Keratinocyte (primary cell): ENCODE results near the gene DYNLRB2. TPM values are rescaled to one million over a fixed set of nuclear protein-coding genes. Genes with fewer than 3 reads are reported as not detected.

Experiments
- DNase-seq: peaks from one replicate; pipeline ENCODE4 v3.0.0-alpha.2; 2011; ENCODE audit warnings: low read depth, missing footprints, low spot score
- FAIRE-seq: peaks from 2 replicates; lab custom pipeline; 2011; peaks lifted over from hg19 to GRCh38; lab: Jason Lieb, UNC
- H2AFZ ChIP-seq: 2 replicates; pipeline ENCODE4 v1.6.0; 2012; ENCODE audit warnings: low read length, control low read depth, inconsistent platforms; ENCODE audit not compliant: control insufficient read depth
- H3K27ac ChIP-seq: 2 replicates; pipeline ENCODE4 v1.5.1; 2011; ENCODE audit warnings: low read length; ENCODE audit not compliant: control insufficient read depth, insufficient read depth
- H3K27me3 ChIP-seq: 3 replicates; pipeline ENCODE4 v1.6.0; 2011; ENCODE audit warnings: low read length; ENCODE audit not compliant: control insufficient read depth, insufficient read depth; ENCODE audit errors: extremely low read depth
- H3K36me3 ChIP-seq, 2 experiments: 2 replicates in 1 of 2; 3 replicates in 1 of 2; pipeline ENCODE4 v1.5.1; 2011; ENCODE audit warnings: low read length in 2 of 2, mild to moderate bottlenecking in 1 of 2; ENCODE audit not compliant: control insufficient read depth in 2 of 2, insufficient read depth in 2 of 2; ENCODE audit errors: extremely low read depth in 1 of 2
- H3K4me1 ChIP-seq: 3 replicates; pipeline ENCODE4 v1.5.1; 2011; ENCODE audit warnings: low read length; ENCODE audit not compliant: control insufficient read depth, insufficient read depth; ENCODE audit errors: extremely low read depth
- H3K4me2 ChIP-seq: 3 replicates; pipeline ENCODE4 v1.6.0; 2011; ENCODE audit warnings: low read depth, low read length; ENCODE audit not compliant: control insufficient read depth, insufficient read depth; ENCODE audit errors: extremely low read depth
- H3K4me3 ChIP-seq, 3 experiments: fragments of 200-600 bp in 1 of 3; sonication (generic) in 1 of 3; 2 replicates in 2 of 3; 3 replicates in 1 of 3; pipeline ENCODE4 v1.5.1; 2011 to 2016; ENCODE audit warnings: low read length in 3 of 3, mild to moderate bottlenecking in 3 of 3, control low read depth in 2 of 3, inconsistent platforms in 1 of 3, low read depth in 1 of 3, mixed read lengths in 1 of 3, mixed run types in 1 of 3, moderate library complexity in 1 of 3; ENCODE audit not compliant: control insufficient read depth in 2 of 3, insufficient read depth in 2 of 3; ENCODE audit errors: extremely low read depth in 1 of 3
- H3K79me2 ChIP-seq: 2 replicates; pipeline ENCODE4 v1.6.0; 2012; ENCODE audit warnings: low read length; ENCODE audit not compliant: control insufficient read depth, insufficient read depth
- H3K9ac ChIP-seq: 3 replicates; pipeline ENCODE4 v1.6.0; 2011; ENCODE audit warnings: low read length; ENCODE audit not compliant: control insufficient read depth, insufficient read depth; ENCODE audit errors: extremely low read depth
- H3K9me1 ChIP-seq: 3 replicates; pipeline ENCODE4 v1.6.0; 2011; ENCODE audit warnings: low read length; ENCODE audit not compliant: control insufficient read depth, insufficient read depth; ENCODE audit errors: extremely low read depth
- H3K9me3 ChIP-seq: 2 replicates; pipeline ENCODE4 v1.5.1; 2012; ENCODE audit warnings: low read depth, low read length; ENCODE audit not compliant: control insufficient read depth
- H4K20me1 ChIP-seq: 3 replicates; pipeline ENCODE4 v1.6.0; 2011; ENCODE audit warnings: low read length; ENCODE audit not compliant: control insufficient read depth, insufficient read depth; ENCODE audit errors: extremely low read depth
- EZH2 ChIP-seq: IDR thresholded peaks from one replicate; pipeline ENCODE4 v1.6.1; 2012; ENCODE audit warnings: inconsistent platforms, mild to moderate bottlenecking, low read length, moderate library complexity
- dilution Hi-C: fragments of 300-500 bp; cut with MboI; formaldehyde crosslinking; loops from one replicate; pipeline ENCODE4 v1.7.0; 2020; ENCODE audit warnings: low sequenced_read_pairs; ENCODE audit not compliant: extremely low pct_ligation_motif_present
- polyA plus RNA-seq, 5 experiments: library from polyadenylated mRNA; depleted of rRNA in 3 of 5; stranded (reverse) in 3 of 5; stranded (forward) in 1 of 5; unstranded in 1 of 5; fragments of >200 nt; gene quantifications; 1 replicate in 1 of 5; 2 replicates in 3 of 5; 3 replicates in 1 of 5; pipeline versions ENCODE4 v1.2.1 to v1.2.3, GENCODE V29; 2011 to 2012; ENCODE audit warnings: missing spikeins in 2 of 5, low read depth in 1 of 5, low replicate concordance in 1 of 5
- TF ChIP-seq, protein P1 (sequence below), 3 experiments: IDR thresholded peaks in 1 of 3; conservative IDR thresholded peaks in 1 of 3; optimal IDR thresholded peaks in 1 of 3; 2 replicates in 2 of 3; 3 replicates in 1 of 3; pipeline versions ENCODE3 to v1.5.1; 2011; ENCODE audit warnings: low read length in 3 of 3, mild to moderate bottlenecking in 3 of 3, moderate library complexity in 2 of 3, control low read depth in 1 of 3, inconsistent platforms in 1 of 3; ENCODE audit not compliant: insufficient read depth in 2 of 3; ENCODE audit errors: extremely low read depth in 1 of 3

DYNLRB2 gene
- polyA plus RNA-seq, 1 donor (not counting 4 experiments of a cell fraction or from before 2014, with no cell fraction given), result 0.51 TPM

DNA sequence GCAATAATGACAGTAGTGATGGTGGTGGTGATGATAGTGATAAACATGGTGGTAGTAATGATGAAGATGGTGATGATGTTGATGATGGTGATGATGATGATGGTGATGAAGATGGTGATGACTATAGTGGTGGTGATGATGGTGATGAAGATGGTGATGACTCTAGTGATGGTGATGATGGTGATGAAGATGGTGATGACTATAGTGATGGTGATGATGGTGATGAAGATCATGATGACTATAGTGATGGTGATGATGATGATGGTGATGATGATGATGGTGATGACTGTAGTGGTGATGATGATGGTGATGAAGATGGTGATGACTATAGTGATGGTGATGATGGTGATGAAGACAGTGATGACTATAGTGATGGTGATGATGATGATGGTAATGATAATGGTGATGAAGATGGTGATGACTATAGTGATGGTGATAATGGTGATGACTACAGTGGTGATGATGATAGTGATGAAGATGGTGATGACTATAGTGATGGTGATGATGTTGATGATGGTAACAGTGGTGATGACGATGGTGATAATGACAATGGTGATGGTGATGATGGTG is 35.6 kb downstream of the DYNLRB2 start:
- dilution Hi-C loops, result no loop called here
- H3K36me3 ChIP-seq, result no peaks in the 10 kb centered on the region
- no peak overlapping the region for H3K4me2 ChIP-seq
- no peaks in the 10 kb centered on the region for H4K20me1 ChIP-seq
- H3K27ac ChIP-seq, result no peak overlapping the region
- H2AFZ ChIP-seq, result no peak overlapping the region
- no peak overlapping the region for H3K9ac ChIP-seq
- FAIRE-seq (no peak), DNase-seq (no peak)
- no peaks in the 10 kb centered on the region for H3K4me1 ChIP-seq
- no peaks in the 10 kb centered on the region for H3K9me1 ChIP-seq
- TF ChIP-seq, protein P1, sequence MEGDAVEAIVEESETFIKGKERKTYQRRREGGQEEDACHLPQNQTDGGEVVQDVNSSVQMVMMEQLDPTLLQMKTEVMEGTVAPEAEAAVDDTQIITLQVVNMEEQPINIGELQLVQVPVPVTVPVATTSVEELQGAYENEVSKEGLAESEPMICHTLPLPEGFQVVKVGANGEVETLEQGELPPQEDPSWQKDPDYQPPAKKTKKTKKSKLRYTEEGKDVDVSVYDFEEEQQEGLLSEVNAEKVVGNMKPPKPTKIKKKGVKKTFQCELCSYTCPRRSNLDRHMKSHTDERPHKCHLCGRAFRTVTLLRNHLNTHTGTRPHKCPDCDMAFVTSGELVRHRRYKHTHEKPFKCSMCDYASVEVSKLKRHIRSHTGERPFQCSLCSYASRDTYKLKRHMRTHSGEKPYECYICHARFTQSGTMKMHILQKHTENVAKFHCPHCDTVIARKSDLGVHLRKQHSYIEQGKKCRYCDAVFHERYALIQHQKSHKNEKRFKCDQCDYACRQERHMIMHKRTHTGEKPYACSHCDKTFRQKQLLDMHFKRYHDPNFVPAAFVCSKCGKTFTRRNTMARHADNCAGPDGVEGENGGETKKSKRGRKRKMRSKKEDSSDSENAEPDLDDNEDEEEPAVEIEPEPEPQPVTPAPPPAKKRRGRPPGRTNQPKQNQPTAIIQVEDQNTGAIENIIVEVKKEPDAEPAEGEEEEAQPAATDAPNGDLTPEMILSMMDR (optimal IDR thresholded peaks at IDR 0.05 in 1 of 3, IDR thresholded peaks at IDR 0.05 in 1 of 3, conservative IDR thresholded peaks at IDR 0.05 in 1 of 3; ENCODE audit: extremely low read depth in 1 of 3, insufficient read depth in 2 of 3, low read length in 3 of 3), result no peak
- TF ChIP-seq EZH2, result no peak
- no peak overlapping the region for H3K4me3 ChIP-seq
- no peaks in the 10 kb centered on the region for H3K9me3 ChIP-seq
- peaks cover 2% of the 10 kb centered on the region for H3K27me3 ChIP-seq
- no peaks in the 10 kb centered on the region for H3K79me2 ChIP-seq

DNA sequence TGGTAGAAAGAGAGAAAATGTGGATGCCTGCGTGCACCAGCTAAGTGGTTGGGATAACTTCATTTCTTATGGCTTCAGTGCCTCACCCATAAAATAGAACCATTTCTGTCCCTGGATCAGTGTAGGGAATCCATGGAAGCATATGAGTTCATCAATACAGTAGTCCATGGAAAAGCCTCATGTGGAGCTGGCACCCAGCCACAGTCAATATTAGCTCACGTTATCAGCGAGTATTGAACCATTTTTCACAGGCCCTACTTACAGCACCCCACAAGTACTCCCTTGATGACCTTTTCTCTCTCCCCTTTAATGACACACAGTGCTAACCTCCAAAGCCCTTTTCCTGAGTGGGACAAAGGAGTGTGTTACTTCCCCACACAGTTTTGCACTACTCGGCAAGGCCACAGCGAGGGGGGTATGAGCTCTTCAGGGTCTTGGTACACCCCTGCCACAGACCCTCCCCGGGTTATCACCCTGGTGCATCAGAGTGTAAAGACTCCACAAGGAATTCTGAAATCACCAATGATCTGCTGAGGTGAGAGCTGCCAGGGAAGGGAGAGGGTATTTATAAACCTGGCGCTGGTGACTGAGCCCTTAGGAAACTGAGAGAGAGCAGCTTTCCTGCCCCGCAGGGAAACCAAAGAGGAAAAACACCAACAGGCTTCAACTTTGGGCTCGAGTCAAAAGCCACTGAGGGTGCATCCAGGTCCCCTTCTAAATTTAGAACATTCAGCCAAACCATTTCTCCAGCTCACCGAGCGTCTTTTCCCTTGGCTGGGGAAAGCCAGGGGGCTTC is 36.9 kb downstream of the DYNLRB2 start:
- dilution Hi-C loops, result no loop called here
- H2AFZ ChIP-seq, result no peak overlapping the region

More for the DNA sequence above, 36.9 kb downstream of the DYNLRB2 start:
- H3K27ac ChIP-seq, result no peak overlapping the region
- DNase-seq (no peak), FAIRE-seq (no peak)
- H3K4me1 ChIP-seq, result no peaks in the 10 kb centered on the region
- no peaks in the 10 kb centered on the region for H3K27me3 ChIP-seq
- no peak overlapping the region for H3K4me3 ChIP-seq
- no peaks in the 10 kb centered on the region for H3K36me3 ChIP-seq
- no peak overlapping the region for H3K9ac ChIP-seq
- no peaks in the 10 kb centered on the region for H3K79me2 ChIP-seq
- no peaks in the 10 kb centered on the region for H3K9me3 ChIP-seq
- no peaks in the 10 kb centered on the region for H3K9me1 ChIP-seq
- TF ChIP-seq, protein P1 (optimal IDR thresholded peaks at IDR 0.05 in 1 of 3, IDR thresholded peaks at IDR 0.05 in 1 of 3, conservative IDR thresholded peaks at IDR 0.05 in 1 of 3; ENCODE audit: extremely low read depth in 1 of 3, insufficient read depth in 2 of 3, low read length in 3 of 3), result no peak
- TF ChIP-seq EZH2, result no peak
- no peaks in the 10 kb centered on the region for H4K20me1 ChIP-seq
- H3K4me2 ChIP-seq, result no peak overlapping the region
